SK-N-SH (cell line): ENCODE data around the gene TMOD4. TPM values are rescaled to one million over a fixed set of nuclear protein-coding genes. Genes with fewer than 3 reads are reported as not detected.

ENCODE experiments used
- CTCF ChIA-PET: fragments of 300-600, 350-600 bp; formaldehyde crosslinking; extraction: SDS; loops from one replicate; lab custom pipeline; 2021; lab: Yijun Ruan, JAX
- POLR2A ChIA-PET: fragments of 350-600 bp; sonication (Branson Sonifier 250); formaldehyde crosslinking; extraction: SDS; loops from one replicate; lab custom pipeline; 2020; ENCODE audit warnings: antibody characterized with exemption, inconsistent platforms; lab: Yijun Ruan, JAX
- DNase-seq: peaks from one replicate; pipeline ENCODE4 v3.0.0; 2012
- H2AFZ ChIP-seq: fragments of 200-600 bp; sonication (generic); 2 replicates; pipeline ENCODE4 v1.8.1; 2016; ENCODE audit warnings: antibody characterized with exemption, mild to moderate bottlenecking, low read depth
- H3F3A ChIP-seq: fragments of 200-600 bp; sonication (generic); replicated peaks from 2 replicates; pipeline ENCODE3; 2016; ENCODE audit warnings: antibody characterized with exemption, mild to moderate bottlenecking; ENCODE audit not compliant: insufficient read depth
- H3K27ac ChIP-seq, 2 experiments: fragments of 200-500 bp in 1 of 2; fragments of 200-600 bp in 1 of 2; sonication (Bioruptor generic) in 1 of 2; sonication (generic), shearing (Covaris generic) in 1 of 2; 2 replicates each; pipeline versions ENCODE4 v1.5.1 to v1.6.1; 2014 to 2016; ENCODE audit warnings: low read depth in 2 of 2, inconsistent platforms in 1 of 2, low read length in 1 of 2, mild to moderate bottlenecking in 1 of 2, mixed read lengths in 1 of 2
- H3K27me3 ChIP-seq: fragments of 200-600 bp; sonication (generic), shearing (Covaris generic); 2 replicates; pipeline ENCODE4 v1.6.1; 2016; ENCODE audit warnings: mixed run types; ENCODE audit not compliant: insufficient read depth
- H3K36me3 ChIP-seq, 2 experiments: fragments of 200-500 bp in 1 of 2; fragments of 200-600 bp in 1 of 2; sonication (Bioruptor generic) in 1 of 2; sonication (generic) in 1 of 2; replicated peaks in 1 of 2; 2 replicates each; pipeline versions ENCODE3 to v1.5.1; 2014 to 2016; ENCODE audit warnings: low read length in 1 of 2, mild to moderate bottlenecking in 1 of 2; ENCODE audit not compliant: insufficient read depth in 2 of 2, control insufficient read depth in 1 of 2
- H3K4me1 ChIP-seq, 2 experiments: fragments of 200-500 bp in 1 of 2; fragments of 200-600 bp in 1 of 2; sonication (Bioruptor generic) in 1 of 2; sonication (generic), shearing (Covaris generic) in 1 of 2; 2 replicates each; pipeline versions ENCODE4 v1.5.1 to v1.6.1; 2014 to 2016; ENCODE audit warnings: low read depth in 1 of 2, low read length in 1 of 2, mixed run types in 1 of 2; ENCODE audit not compliant: insufficient read depth in 2 of 2, control insufficient read depth in 1 of 2
- H3K4me2 ChIP-seq: fragments of 200-600 bp; sonication (generic), shearing (Covaris generic); 2 replicates; pipeline ENCODE4 v1.6.1; 2017; ENCODE audit warnings: mixed run types
- H3K4me3 ChIP-seq, 2 experiments: fragments of 200-500 bp in 1 of 2; fragments of 200-600 bp in 1 of 2; sonication (Bioruptor generic) in 1 of 2; sonication (generic), shearing (Covaris generic) in 1 of 2; 2 replicates each; pipeline versions ENCODE4 v1.5.1 to v1.8.1; 2014 to 2016; ENCODE audit warnings: low read depth in 2 of 2, inconsistent platforms in 1 of 2, low read length in 1 of 2, mild to moderate bottlenecking in 1 of 2, mixed read lengths in 1 of 2, moderate library complexity in 1 of 2
- H3K79me2 ChIP-seq: fragments of 200-600 bp; sonication (generic); 2 replicates; pipeline ENCODE4 v1.8.1; 2017; ENCODE audit warnings: mild to moderate bottlenecking; ENCODE audit not compliant: insufficient read depth
- H3K9ac ChIP-seq: fragments of 200-600 bp; sonication (generic); 2 replicates; pipeline ENCODE4 v1.6.1; 2017; ENCODE audit warnings: mixed run types
- H3K9me2 ChIP-seq: fragments of 200-600 bp; sonication (generic); 2 replicates; pipeline ENCODE4 v1.6.1; 2017; ENCODE audit warnings: mixed run types
- H3K9me3 ChIP-seq: fragments of 200-600 bp; sonication (generic); 2 replicates; pipeline ENCODE4 v1.6.1; 2017; ENCODE audit warnings: mixed run types, mild to moderate bottlenecking, moderate library complexity
- H4K20me1 ChIP-seq: fragments of 200-600 bp; sonication (generic); 2 replicates; pipeline ENCODE4 v1.6.1; 2017; ENCODE audit warnings: mild to moderate bottlenecking, mixed run types; ENCODE audit not compliant: insufficient read depth
- CHD2 ChIP-seq: fragments of 150-350 bp; IDR thresholded peaks from 2 replicates; pipeline ENCODE4 v1.6.1; 2018; ENCODE audit warnings: low read length; ENCODE audit not compliant: partially characterized antibody
- CTCF ChIP-seq: fragments of 200-600 bp; sonication (generic); IDR thresholded peaks from 2 replicates; pipeline ENCODE4 v1.6.1; 2017; ENCODE audit warnings: antibody characterized with exemption, mild to moderate bottlenecking, moderate library complexity
- ELF1 ChIP-seq: IDR thresholded peaks from 2 replicates; pipeline ENCODE4 v1.4.0; 2012
- EP300 ChIP-seq, 2 experiments: IDR thresholded peaks; 2 replicates each; pipeline versions ENCODE4 v1.4.0 to v1.6.1; 2012; ENCODE audit warnings: borderline replicate concordance in 1 of 2, low read depth in 1 of 2, low read length in 1 of 2
- FOXM1 ChIP-seq: IDR thresholded peaks from 2 replicates; pipeline ENCODE4 v1.4.0; 2012; ENCODE audit warnings: low read depth, mild to moderate bottlenecking
- IRF3 ChIP-seq: fragments of 150-350 bp; IDR thresholded peaks from 2 replicates; pipeline ENCODE4 v1.6.1; 2016; ENCODE audit warnings: mild to moderate bottlenecking, low read depth, low read length
- JUND ChIP-seq: IDR thresholded peaks from 2 replicates; pipeline ENCODE4 v1.4.0; 2012
- MXI1 ChIP-seq: IDR thresholded peaks from 2 replicates; pipeline ENCODE4 v1.6.1; 2012; ENCODE audit warnings: mild to moderate bottlenecking, low read depth, low read length, improper control_type of control experiment
- NRF1 ChIP-seq: IDR thresholded peaks from 2 replicates; pipeline ENCODE4 v1.6.1; 2012; ENCODE audit warnings: low read depth, mild to moderate bottlenecking, low read length
- PBX3 ChIP-seq: IDR thresholded peaks from 2 replicates; pipeline ENCODE4; 2012
- POLR2AphosphoS5 ChIP-seq: IDR thresholded peaks from 2 replicates; pipeline ENCODE4 v1.6.1; 2012; ENCODE audit warnings: low read depth, low read length
- RAD21 ChIP-seq: IDR thresholded peaks from 2 replicates; pipeline ENCODE4 v1.6.1; 2012; ENCODE audit warnings: mild to moderate bottlenecking, low read length
- RCOR1 ChIP-seq: fragments of 150-350 bp; IDR thresholded peaks from 2 replicates; pipeline ENCODE4 v1.6.1; 2017; ENCODE audit warnings: antibody characterized with exemption, low read length
- RFX5 ChIP-seq: IDR thresholded peaks from 2 replicates; pipeline ENCODE4 v1.6.1; 2012; ENCODE audit warnings: mild to moderate bottlenecking, improper control_type of control experiment, low read length
- TCF12 ChIP-seq: IDR thresholded peaks from 2 replicates; pipeline ENCODE4 v1.4.0; 2012
- TEAD4 ChIP-seq: IDR thresholded peaks from 2 replicates; pipeline ENCODE4 v1.4.0; 2012; ENCODE audit warnings: mild to moderate bottlenecking, borderline replicate concordance; ENCODE audit not compliant: insufficient read depth
- USF1 ChIP-seq: IDR thresholded peaks from 2 replicates; pipeline ENCODE4 v1.4.0; 2012; ENCODE audit warnings: low read depth, borderline replicate concordance
- USF2 ChIP-seq: fragments of 150-350 bp; IDR thresholded peaks from 2 replicates; pipeline ENCODE4 v1.6.1; 2017; ENCODE audit warnings: antibody characterized with exemption, low read length, low read depth, borderline replicate concordance
- WGBS: methylation state at CpG from one replicate; pipeline ENCODE4 v1.1.6; 2017; ENCODE audit warnings: low lambda C conversion rate; 5-methylcytosine and 5-hydroxymethylcytosine counted together
- polyA plus RNA-seq, 3 experiments: library from polyadenylated mRNA; depleted of rRNA; stranded (reverse); fragments of >200 nt; gene quantifications; 2 replicates each; pipeline ENCODE4 v1.2.3, GENCODE V29; 2012

The TMOD4 gene
- polyA plus RNA-seq, 1 of the 3 experiments (the other 2 are of a cell fraction), result 0.59 TPM

- H3K9ac ChIP-seq, result no peak overlapping the region
- H3K27ac ChIP-seq, result no peak overlapping the region
- POLR2A ChIA-PET, result no interaction called here
- H4K20me1 ChIP-seq, result no peaks in the 10 kb centered on the region
- DNase-seq, result peak; percentile 13
- 83% methylated on average over 5 of the region's 5 CpGs for WGBS
- H3K4me3 ChIP-seq, result no peak overlapping the region
- no peaks in the 10 kb centered on the region for H3K9me2 ChIP-seq
- no peaks in the 10 kb centered on the region for H3K9me3 ChIP-seq
- H2AFZ ChIP-seq, result no peak overlapping the region
- CTCF ChIA-PET, result interaction anchor here (1.1 to 6.8 kb wide), 4 partner anchors 12 to 119 kb away, joined by 4 to 40 read pairs (median 8); partner anchors contain the start of genes C1orf56 and TNFAIP8L2
- no peaks in the 10 kb centered on the region for H3F3A ChIP-seq
- TF ChIP-seq RFX5 (no peak), FOXM1 (no peak), USF1 (no peak), EP300 (IDR thresholded peaks at IDR 0.05; ENCODE audit: borderline replicate concordance in 1 of 2, low read depth in 1 of 2, low read length in 1 of 2) (no peak), PBX3 (no peak), POLR2AphosphoS5 (no peak), RAD21 (no peak), USF2 (no peak), RCOR1 (no peak), ELF1 (no peak), CTCF (no peak)
- H3K4me1 ChIP-seq, result peaks cover 0 to 21% of the 10 kb centered on the region in 2 experiments; a peak in 1 of 4 replicates
- no peaks in the 10 kb centered on the region for H3K79me2 ChIP-seq
- H3K4me2 ChIP-seq, result no peak overlapping the region
- H3K27me3 ChIP-seq, result no peaks in the 10 kb centered on the region
- no peaks in the 10 kb centered on the region for H3K36me3 ChIP-seq
These were observed 31.8 kb downstream of the TMOD4 start for GRCh38 chr1:151143986-151144385.

GRCh38 chr1:151143057-151143435, 32.7 kb downstream of the TMOD4 start:
- WGBS, result 50% methylated on average over 5 of the region's 7 CpGs
- no peaks in the 10 kb centered on the region for H3K9me3 ChIP-seq
- no peak overlapping the region for H2AFZ ChIP-seq
- ChIA-PET POLR2A (no interaction called here), CTCF (interaction anchor here (0.8 to 6.8 kb wide), 5 partner anchors 13 to 118 kb away, joined by 3 to 40 read pairs (median 4); partner anchors contain the start of genes MLLT11 and TNFAIP8L2)
- no peak overlapping the region for H3K4me2 ChIP-seq
- no peak for TF ChIP-seq JUND
- TF ChIP-seq MXI1, result no peak
- no peak for TF ChIP-seq TCF12
- no peak for TF ChIP-seq CHD2
- no peak for TF ChIP-seq PBX3
- no peak for TF ChIP-seq RAD21
- TF ChIP-seq ELF1, result no peak
- no peak for TF ChIP-seq NRF1
- TF ChIP-seq IRF3, result no peak
- no peak for TF ChIP-seq TEAD4
- no peaks in the 10 kb centered on the region for H3K9me2 ChIP-seq
- no peak overlapping the region for H3K9ac ChIP-seq
- DNase-seq, result peak; percentile 14
- peaks cover 0 to 21% of the 10 kb centered on the region in 2 experiments; a peak in 1 of 4 replicates for H3K4me1 ChIP-seq
- no peaks in the 10 kb centered on the region for H3K36me3 ChIP-seq
- no peaks in the 10 kb centered on the region for H4K20me1 ChIP-seq
- no peak overlapping the region for H3K4me3 ChIP-seq
- H3F3A ChIP-seq, result no peaks in the 10 kb centered on the region
- no peaks in the 10 kb centered on the region for H3K27me3 ChIP-seq
- H3K27ac ChIP-seq, result no peak overlapping the region
- H3K79me2 ChIP-seq, result no peaks in the 10 kb centered on the region
